GM12878 (cell line): Measurements from ENCODE around the gene PREX1. TPM values are rescaled to one million over a fixed set of nuclear protein-coding genes. Genes with fewer than 3 reads are reported as not detected.

Experiments used
- ATAC-seq: fragments of 200-7000 bp; cut with Tn5 transposase; 3 replicates; pipeline ENCODE4 v1.9.1; 2020; ENCODE audit warnings: mild to moderate bottlenecking, moderate library complexity
- BruUV-seq: library from RNA; stranded (reverse); fragments of 400-500 nt; replicated peaks from 2 replicates; lab custom pipeline; 2021; lab: Mats Ljungman, UMichigan
- CTCF ChIA-PET: fragments of 300-600 bp; sonication (Branson Sonifier 250); formaldehyde crosslinking; extraction: SDS; loops from one replicate; lab custom pipeline; 2021; ENCODE audit warnings: inconsistent platforms; lab: Yijun Ruan, JAX
- POLR2A ChIA-PET: fragments of 350-600 bp; formaldehyde crosslinking; extraction: SDS; loops from one replicate; lab custom pipeline; 2021; ENCODE audit warnings: inconsistent platforms; lab: Charles Lee
- RAD21 ChIA-PET: fragments of 300-600 bp; sonication (Branson Sonifier 250); formaldehyde crosslinking; loops from one replicate; lab custom pipeline; 2023; ENCODE audit warnings: antibody characterized with exemption; ENCODE audit not compliant: unreplicated experiment; lab: Charles Lee
- SMC1A ChIA-PET: fragments of 300-600 bp; sonication (Branson Sonifier 250); formaldehyde crosslinking; loops from one replicate; lab custom pipeline; 2023; ENCODE audit not compliant: unreplicated experiment, uncharacterized antibody; lab: Charles Lee
- DNase-seq: peaks from one replicate; pipeline ENCODE4 v3.0.0-alpha.2; 2011; ENCODE audit warnings: low read depth, low spot score
- FAIRE-seq: peaks from 3 replicates; lab custom pipeline; 2011; peaks lifted over from hg19 to GRCh38; lab: Jason Lieb, UNC
- H2AFZ ChIP-seq: 2 replicates; pipeline ENCODE4 v1.6.0; 2011; ENCODE audit warnings: low read depth, low read length, control low read depth; ENCODE audit not compliant: control insufficient read depth
- H3K27ac ChIP-seq: 2 replicates; pipeline ENCODE4 v1.5.1; 2011; ENCODE audit warnings: control low read depth; ENCODE audit not compliant: control insufficient read depth, insufficient read depth
- H3K27me3 ChIP-seq, 2 experiments: replicated peaks in 1 of 2; 2 replicates each; pipeline versions ENCODE4 v1.6.0 to v1.6.1; 2011; ENCODE audit warnings: low read length in 1 of 2; ENCODE audit not compliant: control insufficient read depth in 2 of 2, insufficient read depth in 2 of 2
- H3K36me3 ChIP-seq, 2 experiments: 2 replicates each; pipeline ENCODE4 v1.5.1; 2011; ENCODE audit warnings: low read length in 1 of 2; ENCODE audit not compliant: control insufficient read depth in 2 of 2, insufficient read depth in 2 of 2
- H3K4me1 ChIP-seq: 2 replicates; pipeline ENCODE4 v1.6.1; 2011; ENCODE audit warnings: mild to moderate bottlenecking, low read length, moderate library complexity, mixed read lengths; ENCODE audit not compliant: control insufficient read depth, insufficient read depth
- H3K4me2 ChIP-seq: 2 replicates; pipeline ENCODE4 v1.6.0; 2011; ENCODE audit warnings: control low read depth; ENCODE audit not compliant: control insufficient read depth, insufficient read depth
- H3K4me3 ChIP-seq: fragments of 200-600 bp; sonication (generic); 2 replicates; pipeline ENCODE4 v1.5.1; 2016
- H3K79me2 ChIP-seq: 2 replicates; pipeline ENCODE4 v1.6.0; 2011; ENCODE audit warnings: low read length; ENCODE audit not compliant: control insufficient read depth, insufficient read depth
- H3K9ac ChIP-seq: 2 replicates; pipeline ENCODE4 v1.8.0; 2011; ENCODE audit warnings: low read length, control low read depth, mixed read lengths; ENCODE audit not compliant: control insufficient read depth, insufficient read depth
- H3K9me3 ChIP-seq: replicated peaks from 3 replicates; pipeline ENCODE4 v1.5.1; 2011; ENCODE audit warnings: mild to moderate bottlenecking, low read length; ENCODE audit not compliant: control insufficient read depth, insufficient read depth
- H4K20me1 ChIP-seq: 2 replicates; pipeline ENCODE4 v1.6.0; 2011; ENCODE audit not compliant: control insufficient read depth, insufficient read depth
- BMI1 ChIP-seq: fragments of 450-650 bp; IDR thresholded peaks from 2 replicates; pipeline ENCODE4 v1.6.1; 2016; ENCODE audit warnings: mild to moderate bottlenecking, moderate library complexity, borderline replicate concordance
- CBX5 ChIP-seq: sonication (generic); IDR thresholded peaks from 2 replicates; pipeline ENCODE4 v1.6.1; 2016; ENCODE audit warnings: low read depth, moderate library complexity, mild to moderate bottlenecking, inconsistent platforms
- CEBPB ChIP-seq, 2 experiments: fragments of 150-350 bp in 1 of 2; IDR thresholded peaks; 2 replicates each; pipeline ENCODE4 v1.6.1; 2012 to 2014; ENCODE audit warnings: low read depth in 2 of 2, low read length in 2 of 2, borderline replicate concordance in 1 of 2, inconsistent platforms in 1 of 2
- CTCF ChIP-seq, 3 experiments: IDR thresholded peaks in 2 of 3; conservative IDR thresholded peaks in 1 of 3; 2 replicates each; pipeline ENCODE4 v1.5.1; 2011; ENCODE audit warnings: low read depth in 3 of 3, low read length in 3 of 3, mild to moderate bottlenecking in 3 of 3, control low read depth in 2 of 3, moderate library complexity in 2 of 3, inconsistent platforms in 1 of 3, mixed read lengths in 1 of 3; ENCODE audit not compliant: control insufficient read depth in 2 of 3, insufficient read depth in 1 of 3; ENCODE audit errors: extremely low read depth in 1 of 3
- EZH2 ChIP-seq: IDR thresholded peaks from 2 replicates; pipeline ENCODE4 v1.6.1; 2012; ENCODE audit warnings: low read depth, mild to moderate bottlenecking, control low read depth, inconsistent platforms, low read length, borderline replicate concordance; ENCODE audit not compliant: control insufficient read depth
- KAT2A ChIP-seq: conservative IDR thresholded peaks from 2 replicates; pipeline ENCODE4 v1.6.1; 2011; ENCODE audit warnings: low read depth, low read length; ENCODE audit not compliant: control insufficient read depth
- MEF2B ChIP-seq: fragments of 450-650 bp; IDR thresholded peaks from 2 replicates; pipeline ENCODE4 v1.6.1; 2018; ENCODE audit warnings: mild to moderate bottlenecking, moderate library complexity; ENCODE audit not compliant: partially characterized antibody, poor library complexity, severe bottlenecking
- MXI1 ChIP-seq: fragments of 150-350 bp; IDR thresholded peaks from 2 replicates; pipeline ENCODE4 v1.6.1; 2011; ENCODE audit warnings: low read depth, mild to moderate bottlenecking, inconsistent platforms, low read length, improper control_type of control experiment
- PAX5 ChIP-seq: IDR thresholded peaks from 2 replicates; pipeline ENCODE4 v1.6.1; 2011; ENCODE audit warnings: low read depth, low read length, borderline replicate concordance
- POLR2A ChIP-seq: IDR thresholded peaks from 2 replicates; pipeline ENCODE4 v1.6.1; 2011; ENCODE audit warnings: low read depth, mild to moderate bottlenecking, low read length
- RAD51 ChIP-seq: fragments of 450-650 bp; IDR thresholded peaks from 2 replicates; pipeline ENCODE4 v1.6.1; 2016; ENCODE audit warnings: moderate library complexity, mild to moderate bottlenecking, inconsistent platforms
- RFX5 ChIP-seq: IDR thresholded peaks from 2 replicates; pipeline ENCODE4 v1.6.1; 2011; ENCODE audit warnings: low read depth, low read length, improper control_type of control experiment
- SPI1 ChIP-seq: IDR thresholded peaks from 2 replicates; pipeline ENCODE4 v1.6.1; 2011; ENCODE audit warnings: low read depth, mild to moderate bottlenecking, low read length, moderate library complexity, borderline replicate concordance; ENCODE audit not compliant: insufficient read depth
- WGBS: methylation state at CpG from one replicate; pipeline ENCODE4 v1.1.6; 2016; ENCODE audit warnings: low lambda C conversion rate; ENCODE audit not compliant: insufficient replicate concordance, insufficient coverage; ENCODE audit errors: missing lambda C conversion rate; 5-methylcytosine and 5-hydroxymethylcytosine counted together
- in situ Hi-C: fragments of 300-500 bp; cut with MboI; formaldehyde crosslinking; loops from 9 replicates; pipeline ENCODE4 v1.14.3; 2018; ENCODE audit warnings: mixed read lengths
- intact Hi-C: fragments of 100-400 bp; cut with micrococcal nuclease; formaldehyde crosslinking; loops from one replicate; pipeline ENCODE4 v1.14.2; 2022; ENCODE audit not compliant: unreplicated experiment
- polyA plus RNA-seq, 11 experiments: library from polyadenylated mRNA; depleted of rRNA in 4 of 11; unstranded in 6 of 11; stranded (reverse) in 5 of 11; fragments of >200 nt; fragmentation: Nextera tagmentation in 4 of 11; fragmentation: Illumina TruSeq in 1 of 11; extraction: Ambion mirVana in 4 of 11; extraction: Trizol in 1 of 11; gene quantifications; 1 replicate in 1 of 11; 2 replicates in 10 of 11; pipeline versions ENCODE4 v1.2.1 to v1.2.3, GENCODE V29; 2011 to 2016; ENCODE audit warnings: inconsistent platforms in 2 of 11, missing spikeins in 2 of 11, low read depth in 1 of 11
- total RNA-seq, 4 experiments: library from RNA; depleted of rRNA in 3 of 4; stranded (reverse); fragments of >200 nt in 3 of 4; fragmentation: Illumina TruSeq in 1 of 4; extraction: Trizol in 1 of 4; gene quantifications; 2 replicates each; pipeline versions ENCODE4 v1.2.1 to v1.2.3, GENCODE V29; 2013 to 2021

The PREX1 gene
- total and polyA plus RNA-seq, 10 of the 15 experiments (the other 5 are each of a cell fraction or from before 2014, with no cell fraction given) = 2.6 to 114 (median 38.9) TPM

- BruUV-seq = no TSS peak
- ATAC-seq (no peak), FAIRE-seq (no peak), DNase-seq (no peak)
- Histone ChIP-seq H3K36me3 (no peaks in the 10 kb centered on the region), H3K4me1 (peaks cover 28% of the 10 kb centered on the region), H3K79me2 (peaks cover 69% of the 10 kb centered on the region), H3K9ac (peak overlapping the region; percentile 94), H2AFZ (no peak overlapping the region), H3K9me3 (no peaks in the 10 kb centered on the region), H3K27me3 (no peaks in the 10 kb centered on the region), H3K27ac (peak overlapping the region; percentile 86), H3K4me2 (peak overlapping the region; percentile 88), H3K4me3 (peak overlapping the region; percentile 99), H4K20me1 (no peaks in the 10 kb centered on the region)
- ChIA-PET CTCF (interaction anchor here (0.7 to 4.9 kb wide), 12 partner anchors 16 to 340 kb away, joined by 3 to 35 read pairs (median 4); no protein-coding TSS in a partner anchor), SMC1A (interaction anchor here (0.5 to 4.5 kb wide), 29 partner anchors 8 to 223 kb away, joined by 3 to 36 read pairs (median 6); no protein-coding TSS in a partner anchor), RAD21 (interaction anchor here (0.6 to 6.1 kb wide), 26 partner anchors 15 to 168 kb away, joined by 3 to 41 read pairs (median 5); no protein-coding TSS in a partner anchor), POLR2A (interaction anchor here (1.0 to 2.0 kb wide), 11 partner anchors 16 to 107 kb away, joined by 3 to 10 read pairs (median 5); no protein-coding TSS in a partner anchor)
- 5% methylated on average over 2 of the region's 2 CpGs for WGBS
- intact Hi-C loops = loop anchor here (5.0 kb wide), 1 partner anchor 61 kb away; no protein-coding TSS in a partner anchor
- in situ Hi-C loops = no loop called here
- TF ChIP-seq POLR2A (peak; percentile 10; the same call in 1 of the 2 replicates), KAT2A (no peak), SPI1 (peak; percentile 74)
- TF ChIP-seq, all 136 proteins: peak for 2
Observed at GRCh38 chr20:48826069-48826468, 1.7 kb downstream of the PREX1 start.

- no TSS peak for BruUV-seq
- POLR2A ChIA-PET = interaction anchor here (0.7 to 2.0 kb wide), 9 partner anchors 16 to 357 kb away, joined by 3 to 10 read pairs (median 5); no protein-coding TSS in a partner anchor
- Histone ChIP-seq H3K9me3 (no peaks in the 10 kb centered on the region), H3K79me2 (peaks cover 74% of the 10 kb centered on the region), H3K4me1 (peaks cover 31% of the 10 kb centered on the region), H3K9ac (peak overlapping the region; percentile 94), H3K27me3 (no peaks in the 10 kb centered on the region), H3K27ac (peak overlapping the region; percentile 86), H3K36me3 (no peaks in the 10 kb centered on the region; a peak in 1 of 4 replicates), H2AFZ (no peak overlapping the region), H4K20me1 (no peaks in the 10 kb centered on the region), H3K4me3 (peak overlapping the region; percentile 99), H3K4me2 (peak overlapping the region; percentile 88)
- RAD21 ChIA-PET = interaction anchor here (0.6 to 6.1 kb wide), 19 partner anchors 16 to 168 kb away, joined by 3 to 41 read pairs (median 5); no protein-coding TSS in a partner anchor
- CTCF ChIA-PET = interaction anchor here (0.8 to 4.9 kb wide), 6 partner anchors 17 to 168 kb away, joined by 3 to 35 read pairs (median 4); no protein-coding TSS in a partner anchor
- DNase-seq (no peak), FAIRE-seq (no peak), ATAC-seq (no peak)
- intact Hi-C loops = loop anchor here (2.0 to 5.0 kb wide), 5 partner anchors 37 to 169 kb away; no protein-coding TSS in a partner anchor
- in situ Hi-C loops = no loop called here
- SMC1A ChIA-PET = interaction anchor here (0.7 to 4.5 kb wide), 22 partner anchors 11 to 168 kb away, joined by 3 to 36 read pairs (median 6); no protein-coding TSS in a partner anchor
- 0% methylated on average over 4 of the region's 4 CpGs for WGBS
- TF ChIP-seq CBX5 = no peak
- no peak for TF ChIP-seq PAX5
- no peak for TF ChIP-seq EZH2
- no peak for TF ChIP-seq CTCF (IDR thresholded peaks at IDR 0.05 in 2 of 3, conservative IDR thresholded peaks at IDR 0.05 in 1 of 3; ENCODE audit: control insufficient read depth in 2 of 3, extremely low read depth in 1 of 3, insufficient read depth in 1 of 3, low read depth in 3 of 3, low read length in 3 of 3)
- TF ChIP-seq BMI1 = no peak
- no peak for TF ChIP-seq RFX5
- TF ChIP-seq RAD51 = 0 out of 2 replicates have a peak, but pooled peaks have one; percentile 19
- TF ChIP-seq SPI1 = no peak
- TF ChIP-seq MEF2B = no peak
- peak; percentile 20; the same call in 1 of the 2 replicates for TF ChIP-seq MXI1
- no peak for TF ChIP-seq CEBPB (IDR thresholded peaks at IDR 0.05; ENCODE audit: borderline replicate concordance in 1 of 2, low read depth in 2 of 2, low read length in 2 of 2)
Observed at GRCh38 chr20:48825566-48825920, 2.3 kb downstream of the PREX1 start.
